GM12878 (cell line): ENCODE results near the gene SIVA1. TPM values are rescaled to one million over a fixed set of nuclear protein-coding genes. Genes with fewer than 3 reads are reported as not detected.

Source experiments
- ATAC-seq: fragments of 200-7000 bp; cut with Tn5 transposase; 3 replicates; pipeline ENCODE4 v1.9.1; 2020; ENCODE audit warnings: mild to moderate bottlenecking, moderate library complexity
- BruUV-seq: library from RNA; stranded (reverse); fragments of 400-500 nt; replicated peaks from 2 replicates; lab custom pipeline; 2021; lab: Mats Ljungman, UMichigan
- CTCF ChIA-PET: fragments of 300-600 bp; sonication (Branson Sonifier 250); formaldehyde crosslinking; extraction: SDS; loops from one replicate; lab custom pipeline; 2021; ENCODE audit warnings: inconsistent platforms; lab: Yijun Ruan, JAX
- POLR2A ChIA-PET: fragments of 350-600 bp; formaldehyde crosslinking; extraction: SDS; loops from one replicate; lab custom pipeline; 2021; ENCODE audit warnings: inconsistent platforms; lab: Charles Lee
- RAD21 ChIA-PET: fragments of 300-600 bp; sonication (Branson Sonifier 250); formaldehyde crosslinking; loops from one replicate; lab custom pipeline; 2023; ENCODE audit warnings: antibody characterized with exemption; ENCODE audit not compliant: unreplicated experiment; lab: Charles Lee
- SMC1A ChIA-PET: fragments of 300-600 bp; sonication (Branson Sonifier 250); formaldehyde crosslinking; loops from one replicate; lab custom pipeline; 2023; ENCODE audit not compliant: unreplicated experiment, uncharacterized antibody; lab: Charles Lee
- DNase-seq: peaks from one replicate; pipeline ENCODE4 v3.0.0-alpha.2; 2011; ENCODE audit warnings: low read depth, low spot score
- FAIRE-seq: peaks from 3 replicates; lab custom pipeline; 2011; peaks lifted over from hg19 to GRCh38; lab: Jason Lieb, UNC
- H2AFZ ChIP-seq: 2 replicates; pipeline ENCODE4 v1.6.0; 2011; ENCODE audit warnings: low read depth, low read length, control low read depth; ENCODE audit not compliant: control insufficient read depth
- H3K27ac ChIP-seq: 2 replicates; pipeline ENCODE4 v1.5.1; 2011; ENCODE audit warnings: control low read depth; ENCODE audit not compliant: control insufficient read depth, insufficient read depth
- H3K27me3 ChIP-seq, 2 experiments: replicated peaks in 1 of 2; 2 replicates each; pipeline versions ENCODE4 v1.6.0 to v1.6.1; 2011; ENCODE audit warnings: low read length in 1 of 2; ENCODE audit not compliant: control insufficient read depth in 2 of 2, insufficient read depth in 2 of 2
- H3K36me3 ChIP-seq, 2 experiments: 2 replicates each; pipeline ENCODE4 v1.5.1; 2011; ENCODE audit warnings: low read length in 1 of 2; ENCODE audit not compliant: control insufficient read depth in 2 of 2, insufficient read depth in 2 of 2
- H3K4me1 ChIP-seq: 2 replicates; pipeline ENCODE4 v1.6.1; 2011; ENCODE audit warnings: mild to moderate bottlenecking, low read length, moderate library complexity, mixed read lengths; ENCODE audit not compliant: control insufficient read depth, insufficient read depth
- H3K4me2 ChIP-seq: 2 replicates; pipeline ENCODE4 v1.6.0; 2011; ENCODE audit warnings: control low read depth; ENCODE audit not compliant: control insufficient read depth, insufficient read depth
- H3K4me3 ChIP-seq: fragments of 200-600 bp; sonication (generic); 2 replicates; pipeline ENCODE4 v1.5.1; 2016
- H3K79me2 ChIP-seq: 2 replicates; pipeline ENCODE4 v1.6.0; 2011; ENCODE audit warnings: low read length; ENCODE audit not compliant: control insufficient read depth, insufficient read depth
- H3K9ac ChIP-seq: 2 replicates; pipeline ENCODE4 v1.8.0; 2011; ENCODE audit warnings: low read length, control low read depth, mixed read lengths; ENCODE audit not compliant: control insufficient read depth, insufficient read depth
- H3K9me3 ChIP-seq: replicated peaks from 3 replicates; pipeline ENCODE4 v1.5.1; 2011; ENCODE audit warnings: mild to moderate bottlenecking, low read length; ENCODE audit not compliant: control insufficient read depth, insufficient read depth
- H4K20me1 ChIP-seq: 2 replicates; pipeline ENCODE4 v1.6.0; 2011; ENCODE audit not compliant: control insufficient read depth, insufficient read depth
- CHD4 ChIP-seq: fragments of 200-600 bp; sonication (generic); IDR thresholded peaks from 2 replicates; pipeline ENCODE4 v1.6.1; 2016; ENCODE audit warnings: mild to moderate bottlenecking
- E4F1 ChIP-seq: fragments of 450-650 bp; IDR thresholded peaks from 2 replicates; pipeline ENCODE4 v1.6.1; 2018; ENCODE audit warnings: borderline replicate concordance, mild to moderate bottlenecking; ENCODE audit not compliant: partially characterized antibody
- MEF2A ChIP-seq: IDR thresholded peaks from 2 replicates; pipeline ENCODE4 v1.6.1; 2011; ENCODE audit warnings: low read depth, mild to moderate bottlenecking, low read length, moderate library complexity; ENCODE audit not compliant: insufficient read depth
- NFXL1 ChIP-seq: fragments of 450-650 bp; IDR thresholded peaks from 2 replicates; pipeline ENCODE4 v1.6.1; 2017; ENCODE audit warnings: antibody characterized with exemption, mild to moderate bottlenecking, borderline replicate concordance
- PKNOX1 ChIP-seq: fragments of 450-650 bp; IDR thresholded peaks from 2 replicates; pipeline ENCODE4 v1.6.1; 2016; ENCODE audit warnings: mild to moderate bottlenecking
- RB1 ChIP-seq: fragments of 450-650 bp; formaldehyde crosslinking; IDR thresholded peaks from 2 replicates; pipeline ENCODE4 v1.6.1; 2017; ENCODE audit warnings: mild to moderate bottlenecking, borderline replicate concordance
- REST ChIP-seq: IDR thresholded peaks from 2 replicates; pipeline ENCODE4 v1.6.1; 2012; ENCODE audit warnings: mild to moderate bottlenecking, low read depth, low read length
- ZNF24 ChIP-seq: fragments of 450-650 bp; IDR thresholded peaks from 2 replicates; pipeline ENCODE4 v1.6.1; 2017; ENCODE audit warnings: antibody characterized with exemption, mild to moderate bottlenecking
- WGBS: methylation state at CpG from one replicate; pipeline ENCODE4 v1.1.6; 2016; ENCODE audit warnings: low lambda C conversion rate; ENCODE audit not compliant: insufficient replicate concordance, insufficient coverage; ENCODE audit errors: missing lambda C conversion rate; 5-methylcytosine and 5-hydroxymethylcytosine counted together
- in situ Hi-C: fragments of 300-500 bp; cut with MboI; formaldehyde crosslinking; loops from 9 replicates; pipeline ENCODE4 v1.14.3; 2018; ENCODE audit warnings: mixed read lengths
- intact Hi-C: fragments of 100-400 bp; cut with micrococcal nuclease; formaldehyde crosslinking; loops from one replicate; pipeline ENCODE4 v1.14.2; 2022; ENCODE audit not compliant: unreplicated experiment
- polyA plus RNA-seq, 11 experiments: library from polyadenylated mRNA; depleted of rRNA in 4 of 11; unstranded in 6 of 11; stranded (reverse) in 5 of 11; fragments of >200 nt; fragmentation: Nextera tagmentation in 4 of 11; fragmentation: Illumina TruSeq in 1 of 11; extraction: Ambion mirVana in 4 of 11; extraction: Trizol in 1 of 11; gene quantifications; 1 replicate in 1 of 11; 2 replicates in 10 of 11; pipeline versions ENCODE4 v1.2.1 to v1.2.3, GENCODE V29; 2011 to 2016; ENCODE audit warnings: inconsistent platforms in 2 of 11, missing spikeins in 2 of 11, low read depth in 1 of 11
- total RNA-seq, 4 experiments: library from RNA; depleted of rRNA in 3 of 4; stranded (reverse); fragments of >200 nt in 3 of 4; fragmentation: Illumina TruSeq in 1 of 4; extraction: Trizol in 1 of 4; gene quantifications; 2 replicates each; pipeline versions ENCODE4 v1.2.1 to v1.2.3, GENCODE V29; 2013 to 2021

SIVA1 gene
- total and polyA plus RNA-seq, 10 of the 15 experiments (the other 5 are each of a cell fraction or from before 2014, with no cell fraction given): 4.6 to 282 (median 106) TPM

- H3K27me3 ChIP-seq: no peaks in the 10 kb centered on the region; a peak in 2 of 4 replicates
- FAIRE-seq (no peak), ATAC-seq (no peak), DNase-seq (no peak)
- H4K20me1 ChIP-seq: no peaks in the 10 kb centered on the region
- in situ Hi-C loops: no loop called here
- intact Hi-C loops: no loop called here
- H3K4me3 ChIP-seq: no peak overlapping the region
- ChIA-PET SMC1A (no interaction called here), RAD21 (no interaction called here), POLR2A (no interaction called here), CTCF (no interaction called here)
- H2AFZ ChIP-seq: no peak overlapping the region
- TF ChIP-seq E4F1: no peak
- no peak overlapping the region for H3K27ac ChIP-seq
- no peak overlapping the region for H3K9ac ChIP-seq
- no peak overlapping the region for H3K4me2 ChIP-seq
- H3K9me3 ChIP-seq: no peaks in the 10 kb centered on the region
- BruUV-seq: no TSS peak
- H3K36me3 ChIP-seq: no peaks in the 10 kb centered on the region
- WGBS: 29% methylated on average over 23 of the region's 23 CpGs
- H3K4me1 ChIP-seq: no peaks in the 10 kb centered on the region
- H3K79me2 ChIP-seq: no peaks in the 10 kb centered on the region
Observed at GRCh38 chr14:104732931-104733681, 19.8 kb upstream of the SIVA1 start.

GRCh38 chr14:104734051-104734587 lies 18.8 kb upstream of the SIVA1 start:
- Histone ChIP-seq H3K79me2 (no peaks in the 10 kb centered on the region), H3K27me3 (no peaks in the 10 kb centered on the region; a peak in 3 of 4 replicates), H3K4me3 (no peak overlapping the region), H3K9ac (no peak overlapping the region), H3K27ac (no peak overlapping the region), H3K36me3 (no peaks in the 10 kb centered on the region), H3K4me2 (no peak overlapping the region), H4K20me1 (no peaks in the 10 kb centered on the region), H3K4me1 (no peaks in the 10 kb centered on the region), H2AFZ (no peak overlapping the region), H3K9me3 (no peaks in the 10 kb centered on the region)
- BruUV-seq: no TSS peak
- ChIA-PET POLR2A (no interaction called here), SMC1A (no interaction called here), CTCF (no interaction called here), RAD21 (no interaction called here)
- ATAC-seq (no peak), DNase-seq (no peak), FAIRE-seq (no peak)
- in situ Hi-C loops: no loop called here
- WGBS: 0% methylated on average over 6 of the region's 6 CpGs
- intact Hi-C loops: no loop called here
- TF ChIP-seq PKNOX1 (no peak), RB1 (no peak), NFXL1 (no peak), CHD4 (no peak), MEF2A (no peak), ZNF24 (no peak), REST (no peak)
